ENCODE data around the gene TRMT10B.
"Not testable (repeated sequence)": the region's sequence is repeated elsewhere in the genome, so short reads cannot be mapped to it uniquely, and the experiment has no call there.

The TRMT10B gene

GRCh38 chr9:37812773-37813379, 59.3 kb downstream of the TRMT10B start:
- H3K9ac ChIP-seq (ENCODE audit: low read depth, low read length, poor library complexity): no peak overlapping the region
- DNase-seq (ENCODE audit: low spot score): no peak
- H3K36me3 ChIP-seq (replicated peaks in 1 of 2; ENCODE audit: control insufficient read depth in 2 of 2, insufficient read depth in 2 of 2, low read length in 2 of 2): peaks cover 0 to 18% of the 10 kb centered on the region in 2 donors
- H2BK15ac ChIP-seq (ENCODE audit: low read length): no peak overlapping the region
- H3K4me1 ChIP-seq (ENCODE audit: control insufficient read depth in 2 of 2, insufficient read depth in 1 of 2, low read depth in 1 of 2, low read length in 2 of 2): no peaks in the 10 kb centered on the region
- H3K18ac ChIP-seq (ENCODE audit: low read length): no peak overlapping the region
- H3K14ac ChIP-seq (ENCODE audit: low read length): no peak overlapping the region
- no peak overlapping the region for H3K27ac ChIP-seq (replicated peaks; ENCODE audit: low read length)
- no peak overlapping the region for H2BK12ac ChIP-seq (ENCODE audit: low read length)
- no peaks in the 10 kb centered on the region for H3K79me1 ChIP-seq (ENCODE audit: low read depth, low read length)
- no peak overlapping the region for H2BK120ac ChIP-seq (ENCODE audit: low read depth, low read length)
- H4K91ac ChIP-seq (ENCODE audit: low read depth, low read length, poor library complexity): no peak overlapping the region
- H3K9me3 ChIP-seq (replicated peaks in 1 of 2; ENCODE audit: control insufficient read depth in 2 of 2, insufficient read depth in 1 of 2, low read depth in 1 of 2, low read length in 2 of 2): no peaks in the 10 kb centered on the region
- no peak overlapping the region for H4K8ac ChIP-seq (ENCODE audit: low read depth, low read length)
- WGBS, 2 donors (ENCODE audit: extremely low coverage in 2 of 2, insufficient read length in 2 of 2, insufficient replicate concordance in 1 of 2): no CpG with 5 or more reads among the region's 5 CpGs
- no peak overlapping the region for H2AFZ ChIP-seq (ENCODE audit: low read length)
- H2BK5ac ChIP-seq (ENCODE audit: low read length): no peak overlapping the region
- no peaks in the 10 kb centered on the region for H3K27me3 ChIP-seq (ENCODE audit: control insufficient read depth in 3 of 3, insufficient read depth in 3 of 3, low read depth in 1 of 3, low read length in 3 of 3)
- H3K4me2 ChIP-seq (ENCODE audit: insufficient read depth, low read length, poor library complexity, severe bottlenecking): no peak overlapping the region
- H2AK5ac ChIP-seq (ENCODE audit: low read depth, low read length): no peak overlapping the region
- no peak overlapping the region for H3K4me3 ChIP-seq (ENCODE audit: low read length in 2 of 2)
- no peak overlapping the region for H3K4ac ChIP-seq (ENCODE audit: low read length)
- H3K23ac ChIP-seq (ENCODE audit: low read depth, low read length, poor library complexity): no peak overlapping the region

DNA sequence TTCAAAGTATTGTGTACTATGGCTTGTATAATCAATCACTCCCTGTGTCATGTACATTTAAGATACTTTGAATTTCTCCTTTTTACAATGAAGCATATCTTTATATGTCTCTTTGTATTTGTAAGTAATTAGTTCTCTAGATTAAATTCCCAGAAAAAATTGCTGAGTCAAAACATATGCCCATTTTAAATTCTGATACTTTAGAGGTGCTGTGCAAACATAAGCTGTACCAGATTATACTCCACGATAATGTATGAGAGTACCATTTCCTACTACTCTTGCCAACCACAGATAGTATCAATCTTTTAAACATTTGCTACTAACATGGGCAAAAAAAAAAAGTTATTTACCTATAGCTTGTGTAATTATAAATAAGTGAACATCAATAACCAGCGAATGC, 65.2 kb downstream of the TRMT10B start:
- H4K8ac ChIP-seq (ENCODE audit: low read depth, low read length): no peak overlapping the region
- no peak overlapping the region for H3K23ac ChIP-seq (ENCODE audit: low read depth, low read length, poor library complexity)
- no peak overlapping the region for H3K9ac ChIP-seq (ENCODE audit: low read depth, low read length, poor library complexity)
- H3K27ac ChIP-seq (replicated peaks; ENCODE audit: low read length): no peak overlapping the region
- H3K27me3 ChIP-seq (ENCODE audit: control insufficient read depth in 3 of 3, insufficient read depth in 3 of 3, low read depth in 1 of 3, low read length in 3 of 3): no peaks in the 10 kb centered on the region
- no peak overlapping the region for H3K4me2 ChIP-seq (ENCODE audit: insufficient read depth, low read length, poor library complexity, severe bottlenecking)
- no peaks in the 10 kb centered on the region for H3K4me1 ChIP-seq (ENCODE audit: control insufficient read depth in 2 of 2, insufficient read depth in 1 of 2, low read depth in 1 of 2, low read length in 2 of 2)
- H2BK15ac ChIP-seq (ENCODE audit: low read length): no peak overlapping the region
- no peak overlapping the region for H2BK120ac ChIP-seq (ENCODE audit: low read depth, low read length)
- peaks cover 2 to 48% of the 10 kb centered on the region in 2 donors for H3K36me3 ChIP-seq (replicated peaks in 1 of 2; ENCODE audit: control insufficient read depth in 2 of 2, insufficient read depth in 2 of 2, low read length in 2 of 2)
- H3K9me3 ChIP-seq (replicated peaks in 1 of 2; ENCODE audit: control insufficient read depth in 2 of 2, insufficient read depth in 1 of 2, low read depth in 1 of 2, low read length in 2 of 2): no peaks in the 10 kb centered on the region
- no peak overlapping the region for H3K4me3 ChIP-seq (ENCODE audit: low read length in 2 of 2)
- H4K91ac ChIP-seq (ENCODE audit: low read depth, low read length, poor library complexity): no peak overlapping the region
- H2AK5ac ChIP-seq (ENCODE audit: low read depth, low read length): no peak overlapping the region
- no peak overlapping the region for H2BK12ac ChIP-seq (ENCODE audit: low read length)
- H3K18ac ChIP-seq (ENCODE audit: low read length): no peak overlapping the region
- H3K14ac ChIP-seq (ENCODE audit: low read length): no peak overlapping the region
- no peak overlapping the region for H2BK5ac ChIP-seq (ENCODE audit: low read length)
- no peak overlapping the region for H2AFZ ChIP-seq (ENCODE audit: low read length)
- no CpG with 5 or more reads among the region's 2 CpGs for WGBS, 2 donors (ENCODE audit: extremely low coverage in 2 of 2, insufficient read length in 2 of 2, insufficient replicate concordance in 1 of 2)
- no peak for DNase-seq (ENCODE audit: low spot score)
- H3K4ac ChIP-seq (ENCODE audit: low read length): no peak overlapping the region
- no peaks in the 10 kb centered on the region for H3K79me1 ChIP-seq (ENCODE audit: low read depth, low read length)

DNA sequence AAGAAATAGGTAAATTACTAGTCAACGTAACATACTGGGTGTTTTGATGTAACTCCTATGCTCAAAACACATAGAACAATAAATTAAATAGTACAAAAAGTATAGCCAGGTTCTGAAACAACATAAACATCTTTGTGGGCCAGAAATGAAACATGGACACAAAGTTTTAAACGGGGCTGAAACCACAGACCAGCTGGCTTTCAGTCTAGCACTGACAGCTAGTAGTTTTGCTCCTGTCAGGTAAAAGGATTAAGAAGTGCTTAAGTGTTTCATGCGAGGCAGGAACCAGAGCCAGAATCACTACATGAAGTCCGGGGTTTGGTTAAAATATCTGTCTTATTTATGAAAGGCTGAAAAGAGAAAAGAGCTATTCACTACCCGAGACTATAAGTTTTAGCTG, 66.5 kb downstream of the TRMT10B start:
- DNase-seq (ENCODE audit: low spot score): no peak
- no peak overlapping the region for H2AK5ac ChIP-seq (ENCODE audit: low read depth, low read length)
- no peak overlapping the region for H3K4ac ChIP-seq (ENCODE audit: low read length)
- no peaks in the 10 kb centered on the region for H3K9me3 ChIP-seq (replicated peaks in 1 of 2; ENCODE audit: control insufficient read depth in 2 of 2, insufficient read depth in 1 of 2, low read depth in 1 of 2, low read length in 2 of 2)
- no peak overlapping the region for H3K27ac ChIP-seq (replicated peaks; ENCODE audit: low read length)
- H4K91ac ChIP-seq (ENCODE audit: low read depth, low read length, poor library complexity): no peak overlapping the region
- H3K18ac ChIP-seq (ENCODE audit: low read length): no peak overlapping the region
- H3K4me3 ChIP-seq (ENCODE audit: low read length in 2 of 2): no peak overlapping the region
- no peak overlapping the region for H2BK12ac ChIP-seq (ENCODE audit: low read length)
- no peak overlapping the region for H2AFZ ChIP-seq (ENCODE audit: low read length)
- no CpG with 5 or more reads among the region's 5 CpGs for WGBS, 2 donors (ENCODE audit: extremely low coverage in 2 of 2, insufficient read length in 2 of 2, insufficient replicate concordance in 1 of 2)
- H3K79me1 ChIP-seq (ENCODE audit: low read depth, low read length): no peaks in the 10 kb centered on the region
- no peak overlapping the region for H2BK120ac ChIP-seq (ENCODE audit: low read depth, low read length)
- no peak overlapping the region for H3K4me2 ChIP-seq (ENCODE audit: insufficient read depth, low read length, poor library complexity, severe bottlenecking)
- H3K4me1 ChIP-seq (ENCODE audit: control insufficient read depth in 2 of 2, insufficient read depth in 1 of 2, low read depth in 1 of 2, low read length in 2 of 2): no peaks in the 10 kb centered on the region
- no peak overlapping the region for H3K23ac ChIP-seq (ENCODE audit: low read depth, low read length, poor library complexity)
- H3K27me3 ChIP-seq (ENCODE audit: control insufficient read depth in 3 of 3, insufficient read depth in 3 of 3, low read depth in 1 of 3, low read length in 3 of 3): no peaks in the 10 kb centered on the region
- peaks cover 5 to 61% of the 10 kb centered on the region in 2 donors for H3K36me3 ChIP-seq (replicated peaks in 1 of 2; ENCODE audit: control insufficient read depth in 2 of 2, insufficient read depth in 2 of 2, low read length in 2 of 2)
- H4K8ac ChIP-seq (ENCODE audit: low read depth, low read length): no peak overlapping the region
- H3K14ac ChIP-seq (ENCODE audit: low read length): no peak overlapping the region
- H2BK5ac ChIP-seq (ENCODE audit: low read length): no peak overlapping the region
- no peak overlapping the region for H3K9ac ChIP-seq (ENCODE audit: low read depth, low read length, poor library complexity)
- no peak overlapping the region for H2BK15ac ChIP-seq (ENCODE audit: low read length)

GRCh38 chr9:37825174-37825573, 71.6 kb downstream of the TRMT10B start:
- not testable (repeated sequence) for H3K14ac ChIP-seq (ENCODE audit: low read length); H3K27ac ChIP-seq (replicated peaks; ENCODE audit: low read length)

More at GRCh38 chr9:37825174-37825573, 71.6 kb downstream of the TRMT10B start:
- not testable (repeated sequence) for DNase-seq (ENCODE audit: low spot score); H2BK120ac ChIP-seq (ENCODE audit: low read depth, low read length); H2BK15ac ChIP-seq (ENCODE audit: low read length); H3K4ac ChIP-seq (ENCODE audit: low read length); H2AK5ac ChIP-seq (ENCODE audit: low read depth, low read length); H3K23ac ChIP-seq (ENCODE audit: low read depth, low read length, poor library complexity); H3K9me3 ChIP-seq (replicated peaks in 1 of 2; ENCODE audit: control insufficient read depth in 2 of 2, insufficient read depth in 1 of 2, low read depth in 1 of 2, low read length in 2 of 2); H3K4me3 ChIP-seq (ENCODE audit: low read length in 2 of 2); H3K9ac ChIP-seq (ENCODE audit: low read depth, low read length, poor library complexity); H4K8ac ChIP-seq (ENCODE audit: low read depth, low read length); H2BK12ac ChIP-seq (ENCODE audit: low read length); H3K27me3 ChIP-seq (ENCODE audit: control insufficient read depth in 3 of 3, insufficient read depth in 3 of 3, low read depth in 1 of 3, low read length in 3 of 3); H3K4me2 ChIP-seq (ENCODE audit: insufficient read depth, low read length, poor library complexity, severe bottlenecking); H3K4me1 ChIP-seq (ENCODE audit: control insufficient read depth in 2 of 2, insufficient read depth in 1 of 2, low read depth in 1 of 2, low read length in 2 of 2); H4K91ac ChIP-seq (ENCODE audit: low read depth, low read length, poor library complexity); H2BK5ac ChIP-seq (ENCODE audit: low read length); H3K18ac ChIP-seq (ENCODE audit: low read length); H2AFZ ChIP-seq (ENCODE audit: low read length); H3K79me1 ChIP-seq (ENCODE audit: low read depth, low read length)
- peaks cover 7 to 87% of the 10 kb centered on the region in 2 donors for H3K36me3 ChIP-seq (replicated peaks in 1 of 2; ENCODE audit: control insufficient read depth in 2 of 2, insufficient read depth in 2 of 2, low read length in 2 of 2)
- WGBS, 2 donors (ENCODE audit: extremely low coverage in 2 of 2, insufficient read length in 2 of 2, insufficient replicate concordance in 1 of 2): no CpG with 5 or more reads among the region's 2 CpGs

Data from neuronal stem cell (in vitro differentiated cells).